GM21515 (cell line): ENCODE data around the gene ACOXL.
"Not testable (repeated sequence)": the region's sequence is repeated elsewhere in the genome, so short reads cannot be mapped to it uniquely, and the experiment has no call there.

ENCODE experiments used
- ATAC-seq: cut with Tn5 transposase; IDR thresholded peaks from one replicate; pipeline ENCODE4 v1.9.1; 2021; ENCODE audit not compliant: unreplicated experiment

ACOXL gene

DNA sequence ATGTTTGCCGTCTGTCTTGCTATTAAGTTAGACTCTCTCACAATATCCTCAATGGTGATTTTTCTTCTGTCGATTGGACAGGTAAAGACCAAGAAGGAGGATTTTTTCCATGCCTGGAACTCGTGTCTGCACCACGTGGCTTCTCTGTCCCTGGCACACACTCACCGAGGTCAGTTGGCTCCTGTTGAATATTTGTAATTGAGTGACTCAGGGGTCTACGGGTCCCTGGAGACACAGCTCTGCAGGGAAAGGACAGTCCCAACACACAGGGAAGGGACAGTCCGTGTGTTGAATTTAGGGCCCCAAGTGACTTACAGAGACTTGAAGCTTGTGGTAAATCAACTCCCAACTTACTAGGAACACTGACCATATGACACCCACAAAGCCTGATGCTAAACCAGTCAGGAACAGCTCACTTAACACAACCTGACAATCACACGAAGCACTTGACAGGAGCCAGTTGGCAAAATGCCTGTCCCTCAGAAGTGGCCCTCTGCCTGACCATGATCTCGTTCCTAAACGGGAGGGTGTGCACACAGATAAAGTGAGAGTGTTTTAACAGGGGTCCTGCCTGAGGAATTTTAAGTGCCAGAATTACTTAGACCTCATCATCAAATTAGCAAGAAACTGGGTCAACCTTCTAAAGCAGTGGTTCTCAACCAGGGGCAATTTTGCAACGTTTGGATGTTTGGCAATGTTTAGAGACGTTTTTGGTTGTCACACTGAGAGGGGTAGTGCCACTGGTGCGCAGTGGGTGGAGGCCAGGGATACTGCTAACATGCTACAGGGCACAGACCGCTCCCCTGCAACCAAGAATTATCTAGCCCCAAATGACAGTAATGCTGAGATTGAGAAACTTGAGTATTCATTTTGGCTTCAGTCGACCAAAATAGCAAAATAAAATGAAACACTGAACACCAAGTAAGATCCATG is 299.4 kb downstream of the ACOXL start:
- no peak for ATAC-seq

DNA sequence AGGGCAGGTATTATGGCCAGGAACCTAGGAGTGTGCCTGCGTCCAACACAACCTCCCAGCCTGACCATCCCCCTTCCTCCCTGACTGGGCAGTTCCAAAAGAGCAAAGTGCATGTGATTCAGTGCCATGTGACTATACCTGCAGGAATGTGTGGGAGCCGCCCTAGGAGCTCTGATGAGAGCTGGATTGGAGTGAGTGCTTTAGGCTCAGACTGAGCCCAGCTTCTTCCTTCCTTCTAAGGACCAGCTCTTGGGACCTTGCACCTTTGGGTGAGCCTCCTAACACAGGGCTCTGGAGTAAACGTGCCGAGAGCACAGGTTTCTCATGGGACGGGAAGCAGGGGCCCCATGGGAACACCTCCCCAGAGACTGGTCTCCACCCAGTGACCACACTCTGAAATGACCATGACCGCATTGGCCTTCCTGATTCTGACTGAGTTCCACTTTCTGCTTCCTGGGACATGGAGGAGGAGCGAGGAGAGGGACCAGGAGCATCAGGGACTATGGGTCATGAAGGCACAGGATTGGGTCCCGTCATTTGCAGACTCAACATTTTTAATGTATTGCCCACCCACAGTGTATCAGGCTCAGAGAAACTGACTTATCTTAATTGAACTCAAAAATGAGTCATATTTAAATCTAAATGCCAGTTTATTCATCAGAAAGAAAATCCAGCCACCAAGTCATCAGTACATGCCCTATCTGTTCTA is 300.5 kb downstream of the ACOXL start:
- ATAC-seq = no peak

DNA sequence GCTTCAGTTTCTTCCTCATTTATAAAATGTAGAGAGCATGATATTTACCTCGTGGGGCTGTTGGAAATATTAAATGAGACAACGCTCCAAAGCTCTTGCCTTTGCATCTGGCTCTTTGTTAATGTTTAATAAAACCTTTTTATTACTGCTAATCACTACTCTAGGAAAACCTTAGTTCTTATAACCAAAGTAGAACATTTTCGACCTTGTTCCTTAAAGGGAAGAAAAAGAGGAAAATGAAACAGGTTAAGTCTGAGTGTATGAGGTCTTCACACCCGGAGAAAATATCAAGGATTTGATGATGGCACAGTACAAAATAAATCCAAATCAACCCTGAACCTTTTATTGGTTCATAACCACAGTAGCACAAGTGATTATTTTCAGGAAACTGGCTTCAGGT is 301.8 kb downstream of the ACOXL start:
- ATAC-seq = no peak

DNA sequence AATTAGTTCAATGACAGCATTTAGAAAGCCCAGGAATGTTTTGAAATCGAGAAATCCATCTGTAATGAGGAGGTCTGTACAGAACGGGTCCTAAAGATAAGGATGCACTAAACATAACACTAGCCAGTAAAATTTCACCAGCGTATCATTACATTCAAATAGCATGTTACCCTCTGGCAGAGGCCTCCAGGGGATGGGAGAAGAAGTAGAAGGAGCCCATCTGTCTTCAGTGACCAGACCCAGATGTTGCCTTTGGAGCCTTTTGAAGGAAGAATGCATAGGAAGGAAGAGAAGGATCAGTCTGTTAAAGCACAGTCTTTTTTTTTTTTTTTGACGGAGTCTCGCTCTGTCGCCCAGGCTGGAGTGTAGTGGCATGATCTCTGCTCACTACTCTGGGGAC is 302.2 kb downstream of the ACOXL start:
- ATAC-seq = no peak

DNA sequence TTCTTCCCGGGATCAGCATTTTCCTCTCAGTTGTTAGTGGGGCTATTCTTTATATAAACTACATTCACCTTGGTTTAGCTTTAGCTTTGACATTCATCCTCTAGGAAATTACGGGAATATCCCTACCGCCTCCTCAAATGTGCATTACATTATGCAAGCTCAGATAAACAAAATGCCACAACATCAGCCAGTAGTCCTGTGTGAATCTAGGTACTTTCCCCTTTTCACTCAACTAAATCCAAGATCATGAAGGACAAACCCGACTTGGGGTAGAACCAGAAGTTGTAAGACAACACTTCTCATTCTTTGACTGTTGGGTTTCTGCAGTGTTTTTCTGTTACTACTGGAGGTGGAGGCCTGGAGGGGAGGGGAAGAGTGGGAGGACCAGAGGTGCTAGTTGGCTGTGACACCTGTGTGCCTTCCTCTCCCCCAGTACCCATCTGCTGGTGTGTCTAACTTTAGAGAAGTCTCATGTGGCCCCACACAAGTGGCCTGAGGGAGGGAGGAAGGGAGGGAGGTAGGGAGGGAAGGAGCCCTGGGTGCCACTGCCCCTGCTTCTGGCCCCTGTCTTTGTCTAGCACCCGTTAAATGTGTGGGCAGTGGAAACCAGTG is 303.6 kb downstream of the ACOXL start:
- no peak for ATAC-seq

DNA sequence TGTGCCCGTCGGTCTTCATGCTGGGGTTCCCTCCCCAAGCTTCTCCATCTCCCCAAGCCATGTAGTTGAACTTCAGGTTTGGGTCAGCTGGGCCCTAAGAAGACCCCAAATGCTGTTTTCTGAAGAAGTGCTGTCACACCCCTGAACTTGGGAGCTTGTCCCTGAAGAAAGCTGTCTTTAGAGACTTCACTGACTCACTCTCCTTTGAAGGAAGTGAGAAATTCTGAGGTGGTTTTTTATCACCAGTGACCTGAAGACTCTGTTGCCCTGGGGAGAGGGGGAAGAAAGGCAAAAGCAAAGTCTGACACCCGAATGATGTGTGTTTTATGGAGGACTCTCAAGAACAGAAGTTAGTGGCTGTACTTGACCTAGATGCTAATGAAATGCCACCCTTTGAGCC is 304.8 kb downstream of the ACOXL start:
- no peak for ATAC-seq

DNA sequence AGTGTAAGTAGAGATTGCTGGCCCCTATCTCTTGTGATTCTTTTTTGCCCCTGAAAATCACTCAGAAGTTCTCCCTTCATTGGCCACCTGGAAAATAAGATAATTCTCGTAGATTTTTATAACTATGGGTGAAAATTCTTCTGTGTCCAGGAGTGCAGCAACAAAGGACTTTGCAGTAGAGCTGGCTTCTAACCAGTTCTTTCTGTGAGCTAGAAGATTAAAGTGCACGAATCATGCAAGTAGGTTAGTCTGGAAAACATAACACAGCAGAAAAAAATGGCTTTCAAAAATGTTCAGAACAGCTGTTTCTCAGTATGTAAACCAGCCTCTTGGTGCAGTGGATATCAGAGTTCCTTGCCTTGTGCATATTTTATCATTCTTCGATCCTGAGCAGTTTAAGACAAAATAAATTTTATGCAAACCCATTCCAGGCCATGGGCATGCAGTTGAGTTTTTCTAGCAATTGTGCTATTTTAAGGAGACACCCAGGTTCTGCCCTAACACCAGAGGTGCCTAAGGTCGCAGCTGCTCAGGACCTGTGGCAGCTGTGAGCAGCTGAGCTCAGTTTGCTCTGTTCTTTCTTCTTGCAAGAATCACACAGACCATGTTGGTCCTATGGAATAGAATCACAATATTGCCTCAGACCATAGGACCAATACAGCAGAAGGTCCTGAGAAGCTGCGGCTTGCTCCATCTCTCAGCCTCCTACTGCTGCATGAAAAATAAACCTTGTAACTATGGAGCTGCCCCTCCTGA is 307.4 kb downstream of the ACOXL start:
- no peak for ATAC-seq

DNA sequence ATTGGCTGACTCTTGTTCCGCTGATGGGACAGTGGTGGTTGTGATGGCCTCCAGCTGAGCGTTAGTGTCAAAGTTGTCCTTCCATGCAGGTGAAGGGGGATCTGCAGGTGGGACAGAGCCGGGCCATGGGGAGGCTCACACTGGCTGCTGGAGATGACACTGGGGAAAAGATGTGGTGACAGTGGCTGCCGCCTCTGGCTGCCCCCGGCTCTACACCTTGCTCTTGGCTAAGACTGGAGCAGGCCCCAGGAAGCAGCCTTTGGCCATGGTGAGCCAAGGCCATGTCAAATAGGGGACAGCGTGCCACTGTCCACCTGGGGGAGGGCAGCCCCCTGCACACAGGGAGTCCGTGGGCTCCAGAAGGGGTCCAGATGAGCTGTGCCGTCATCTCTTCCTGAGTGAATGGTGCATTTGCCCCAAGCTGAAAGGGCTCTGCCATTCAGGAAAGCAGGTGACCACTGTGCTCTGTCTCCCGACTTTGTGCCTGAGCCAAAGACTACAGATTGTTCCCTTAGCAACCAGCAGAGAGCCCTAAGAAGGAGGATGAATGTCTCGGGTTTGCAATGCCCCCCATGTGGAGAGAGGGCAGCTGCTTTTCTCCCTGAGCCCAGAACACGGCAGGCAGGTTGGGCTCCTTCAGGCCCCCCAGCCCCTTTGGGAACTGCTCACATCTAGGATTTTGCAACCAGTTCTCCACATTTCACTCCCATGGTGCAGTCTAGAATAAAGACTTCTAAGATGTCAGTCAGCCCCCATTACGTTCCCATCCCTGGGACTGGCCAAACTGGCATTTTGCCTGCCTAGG is 309.2 kb downstream of the ACOXL start:
- no peak for ATAC-seq

DNA sequence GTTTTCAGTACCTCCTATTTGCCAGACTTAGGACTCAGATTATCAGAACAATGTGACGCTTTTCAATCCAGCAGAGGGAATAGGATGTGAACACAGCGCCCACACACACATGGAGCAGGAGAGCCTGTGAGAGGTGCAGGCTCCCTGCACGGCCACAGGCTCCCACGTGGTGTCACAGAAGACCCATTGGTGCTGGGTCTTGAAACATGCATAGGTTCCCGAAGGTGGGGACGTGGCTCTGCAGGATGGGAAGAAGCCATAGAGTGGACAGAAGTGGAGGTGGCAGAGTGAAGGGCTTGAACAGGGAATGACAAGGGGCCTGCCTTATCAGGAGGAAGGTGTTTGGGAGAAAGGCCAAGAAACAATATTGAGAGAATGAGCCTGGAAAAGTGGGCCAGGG is 309.9 kb downstream of the ACOXL start:
- ATAC-seq = no peak

DNA sequence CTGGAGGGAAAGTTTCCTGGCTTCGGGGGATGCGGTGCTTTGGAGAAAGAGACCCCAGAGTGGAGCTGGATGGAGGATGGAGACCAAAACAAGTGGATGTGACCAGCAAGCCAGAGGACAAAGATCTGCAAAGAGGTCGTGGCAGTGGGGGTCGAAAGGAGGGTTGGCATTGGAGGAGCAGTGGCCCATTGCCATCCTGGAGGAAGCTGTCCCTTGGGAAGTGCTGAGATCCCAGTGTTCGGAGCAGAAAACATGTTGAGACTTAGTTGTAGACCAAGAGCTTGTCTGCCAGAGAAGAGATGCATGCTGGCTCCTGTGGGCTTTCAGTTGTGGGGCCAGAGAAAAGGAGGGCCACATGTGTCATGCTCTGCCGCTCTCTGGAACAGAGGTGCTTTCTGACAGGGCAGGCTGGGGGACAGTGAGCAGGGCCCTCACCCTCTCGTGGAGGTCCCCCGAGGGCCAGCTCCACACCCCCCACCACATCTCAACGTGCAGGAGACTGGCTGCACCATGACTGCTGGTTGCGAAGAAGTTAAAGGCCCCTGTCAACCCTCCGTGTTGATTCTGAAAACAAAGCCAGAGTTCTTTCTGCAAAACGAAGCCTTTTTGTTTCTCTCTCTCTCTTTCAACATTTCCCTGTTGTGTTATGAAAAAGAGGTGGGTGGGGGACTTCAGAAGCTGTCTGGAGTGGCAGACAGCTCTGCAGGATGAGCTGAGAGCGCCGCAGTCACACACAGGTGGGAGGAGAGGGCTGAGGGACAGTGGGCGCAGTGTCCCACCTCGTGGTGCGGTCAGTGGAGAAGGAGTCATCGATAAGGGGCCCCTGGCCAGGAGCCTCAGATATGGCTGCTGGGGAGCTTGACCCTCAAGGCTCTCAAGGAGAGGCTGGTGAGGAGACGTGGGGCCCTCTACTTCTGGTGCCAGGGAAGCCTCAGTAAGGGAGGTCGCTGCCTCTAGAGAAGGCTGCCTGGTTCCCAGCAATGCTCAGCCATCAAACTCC is 310.7 kb downstream of the ACOXL start:
- no peak for ATAC-seq

DNA sequence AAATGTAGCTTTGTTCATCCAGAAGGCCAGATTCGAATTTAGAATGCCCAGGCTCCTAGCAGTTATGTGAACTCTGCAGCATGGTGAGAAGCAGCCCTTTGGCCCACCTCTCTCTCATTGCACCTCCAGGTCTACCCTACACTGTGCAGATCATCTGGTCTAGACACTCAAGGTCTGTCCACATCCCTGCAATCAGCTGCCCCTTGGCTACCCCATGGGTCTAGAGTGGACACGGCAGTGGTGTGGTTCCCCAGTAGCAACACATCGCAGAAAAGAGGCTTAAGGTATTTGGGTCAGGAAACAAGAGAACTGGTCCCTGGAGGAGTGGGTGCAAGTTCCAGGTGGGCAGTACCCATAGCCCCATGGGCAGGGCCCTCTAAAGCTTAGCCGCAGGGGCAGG is 311.7 kb downstream of the ACOXL start:
- no peak for ATAC-seq

DNA sequence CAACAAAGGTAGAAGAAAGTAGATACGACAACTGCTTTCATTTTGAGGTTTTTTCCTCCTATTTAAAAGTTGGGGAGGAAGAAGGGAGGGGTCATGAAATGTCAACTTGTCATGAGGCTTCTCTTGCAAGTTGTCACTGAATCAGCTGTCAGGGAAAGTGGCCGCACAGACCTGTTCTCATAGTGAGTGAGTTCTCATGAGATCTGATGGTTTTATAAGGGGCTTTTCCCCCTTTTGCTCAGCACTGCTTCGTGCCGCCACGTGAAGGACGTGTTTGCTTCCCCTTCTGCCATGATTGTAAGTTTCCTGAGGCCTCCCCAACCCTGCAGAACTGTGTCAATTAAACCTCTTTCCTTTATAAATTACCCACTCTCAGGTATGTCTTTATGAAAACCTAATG is 312.9 kb downstream of the ACOXL start:
- ATAC-seq = not testable (repeated sequence)

DNA sequence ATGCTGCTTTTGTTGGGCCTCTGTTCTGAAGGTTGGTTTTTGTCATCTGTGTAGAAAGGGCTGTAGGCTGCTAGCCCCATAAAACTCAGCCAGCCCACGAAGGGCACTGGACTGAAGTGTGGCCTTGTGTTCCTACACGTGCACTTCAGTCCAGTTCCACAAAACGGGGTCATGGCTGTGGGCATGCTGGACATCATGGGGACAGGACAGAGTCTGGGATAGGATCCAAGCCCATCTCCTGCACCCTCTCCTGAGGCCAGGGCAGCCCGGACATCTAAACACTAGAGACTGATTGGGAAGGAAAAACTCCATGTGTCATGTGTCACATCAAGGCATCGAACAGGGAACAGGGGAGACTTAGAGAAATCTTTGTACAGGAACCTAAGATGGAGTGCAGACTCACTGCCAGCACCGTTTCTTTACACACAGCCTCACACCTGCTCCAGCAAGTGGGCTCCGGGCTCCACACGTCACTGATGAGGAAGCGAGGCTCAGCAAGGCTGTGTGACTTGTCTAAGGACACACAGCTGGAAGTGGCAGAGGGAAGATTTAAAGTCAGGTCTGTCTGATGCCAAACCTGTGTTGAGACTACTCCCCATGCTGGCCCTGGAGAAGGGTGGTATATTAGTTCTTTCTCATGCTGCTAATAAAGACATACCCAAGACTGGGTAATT is 313.5 kb downstream of the ACOXL start:
- no peak for ATAC-seq

DNA sequence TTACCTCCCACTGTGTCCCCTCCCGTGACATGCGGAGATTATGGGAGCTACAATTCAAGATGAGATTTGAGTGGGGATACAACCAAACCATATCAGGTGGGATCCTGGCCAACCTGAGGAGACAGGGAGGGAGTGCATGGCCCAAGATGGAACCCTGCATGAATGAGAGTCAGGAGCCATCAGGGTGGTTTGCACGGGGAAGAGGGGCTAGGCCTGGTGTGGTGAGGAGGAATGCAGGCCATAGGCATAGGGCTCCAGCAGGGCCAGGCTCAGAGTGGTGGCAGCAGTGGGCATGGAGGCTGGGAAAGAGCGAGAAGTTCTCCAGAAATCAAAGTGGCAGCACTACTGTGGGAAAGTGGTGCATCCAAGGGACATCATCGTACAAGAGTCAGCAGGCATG is 314.3 kb downstream of the ACOXL start:
- ATAC-seq = no peak

DNA sequence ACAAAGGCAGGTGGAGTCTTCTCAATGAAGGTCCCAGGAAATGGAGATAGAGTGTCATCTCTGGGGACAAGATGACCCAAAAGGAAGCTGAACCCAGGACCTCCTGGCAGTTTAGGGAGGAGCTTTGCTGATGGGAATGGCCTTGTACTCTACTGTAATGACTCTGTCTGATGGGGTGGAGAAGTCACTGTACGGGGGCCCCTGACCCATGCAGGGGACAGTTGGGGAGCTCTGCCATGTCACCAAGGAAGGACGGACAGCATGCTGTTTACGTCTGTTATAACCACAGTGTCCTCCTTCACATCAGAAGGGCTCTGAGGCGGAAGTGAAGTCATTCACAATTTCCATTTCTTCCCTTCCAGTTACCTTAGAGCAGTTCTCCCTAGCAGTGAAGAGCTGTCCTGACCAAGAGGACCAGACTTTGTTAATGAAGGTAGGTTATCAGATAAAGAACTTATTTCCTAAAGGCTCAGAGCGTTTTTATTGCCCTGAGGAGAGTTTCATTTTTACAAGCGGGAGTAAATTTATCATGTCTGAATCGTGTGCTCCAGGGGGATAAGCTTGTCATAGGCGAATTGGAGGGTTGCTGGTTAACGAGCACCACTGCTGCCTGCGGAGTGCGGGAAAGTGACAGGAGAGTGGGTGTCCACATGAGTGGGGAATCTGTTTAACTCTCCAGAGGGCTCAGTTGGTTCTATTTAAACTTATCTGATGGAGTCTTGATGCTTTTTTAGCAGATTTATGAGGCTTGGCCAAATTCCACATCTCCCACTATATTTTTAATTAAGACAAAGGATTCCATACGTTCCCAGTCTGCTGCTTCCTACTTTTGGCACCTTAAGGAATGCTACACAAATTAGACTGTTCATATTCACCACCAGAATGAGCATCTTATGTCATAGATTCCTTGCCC is 316.7 kb downstream of the ACOXL start:
- no peak for ATAC-seq

DNA sequence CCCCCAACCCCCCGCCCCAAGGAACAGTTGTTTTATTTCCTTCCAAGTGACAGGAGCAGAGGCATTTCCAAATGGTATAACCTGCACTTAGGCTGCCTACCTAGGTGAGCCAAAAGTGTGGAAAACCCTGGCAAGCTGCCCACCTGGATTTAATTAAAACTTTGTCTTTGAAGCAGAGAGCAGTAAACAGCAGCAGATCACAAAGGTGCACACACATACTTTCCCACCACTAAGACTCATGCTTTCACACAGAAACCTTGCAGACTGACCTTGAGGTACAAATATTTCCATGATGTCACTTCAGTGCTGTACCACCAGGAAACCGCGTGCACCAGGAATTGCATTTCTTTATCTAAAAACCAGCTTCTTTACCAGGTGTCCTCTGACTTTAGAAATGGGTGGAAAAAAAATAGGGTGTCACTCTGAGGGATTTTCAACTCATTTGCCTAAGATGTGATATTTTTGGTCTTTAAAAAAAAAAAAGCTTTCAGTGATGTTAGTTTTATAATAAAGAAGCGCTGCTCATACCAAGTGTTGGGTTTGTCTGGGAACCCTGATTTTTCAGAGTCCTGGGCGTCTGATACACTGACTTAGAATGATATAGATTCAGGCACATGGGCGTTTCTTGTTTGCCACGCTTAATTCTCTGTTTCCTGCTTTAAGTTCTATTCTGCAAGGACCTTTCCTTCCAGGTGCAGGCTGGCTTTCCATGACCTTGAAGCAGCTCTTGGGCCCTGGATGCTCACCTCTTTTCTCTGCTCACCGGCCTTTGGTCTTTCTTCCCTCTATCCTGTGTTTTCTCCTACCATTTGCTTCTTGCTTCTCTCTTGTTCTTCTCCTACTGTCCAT is 317.6 kb downstream of the ACOXL start:
- peak; percentile 61 for ATAC-seq
